Measurements from ENCODE around the gene CDK9.
"Not testable (repeated sequence)": the region's sequence is repeated elsewhere in the genome, so short reads cannot be mapped to it uniquely, and the experiment has no call there.

The CDK9 gene

GRCh38 chr9:127780909-127781308, 4.9 kb upstream of the CDK9 start:
- DNase-seq = not testable (repeated sequence)

GRCh38 chr9:127781806-127782205, 4.0 kb upstream of the CDK9 start:
- no peak for DNase-seq

- no peak for DNase-seq
Observed at GRCh38 chr9:127783111-127784008, 2.5 kb upstream of the CDK9 start.

GRCh38 chr9:127785023-127785932, 556 bp upstream of the CDK9 start:
- peak; percentile 76 for DNase-seq

- DNase-seq = no peak
Observed at GRCh38 chr9:127786773-127787104, 905 bp downstream of the CDK9 start.

GRCh38 chr9:127788337-127789011, 2.6 kb downstream of the CDK9 start:
- no peak for DNase-seq

GRCh38 chr9:127789179-127789578, 3.3 kb downstream of the CDK9 start:
- no peak for DNase-seq

- DNase-seq = no peak
Observed at GRCh38 chr9:127790094-127790855, 4.4 kb downstream of the CDK9 start.

GRCh38 chr9:127791085-127791484, 5.3 kb downstream of the CDK9 start:
- DNase-seq = no peak

- no peak for DNase-seq
Observed at GRCh38 chr9:127792417-127793031, 6.7 kb downstream of the CDK9 start.

- no peak for DNase-seq
Observed at GRCh38 chr9:127793093-127793708, 7.4 kb downstream of the CDK9 start.

GRCh38 chr9:127794001-127794791, 8.4 kb downstream of the CDK9 start:
- no peak for DNase-seq

GRCh38 chr9:127796225-127796813, 10.5 kb downstream of the CDK9 start:
- DNase-seq = no peak

GRCh38 chr9:127796852-127797370, 11.1 kb downstream of the CDK9 start:
- no peak for DNase-seq

GRCh38 chr9:127801955-127802575, 16.2 kb downstream of the CDK9 start:
- peak; percentile 31 for DNase-seq

- peak; percentile 92 for DNase-seq
Observed at GRCh38 chr9:127802576-127803443, 17.0 kb downstream of the CDK9 start, which contains the start of gene FPGS. TSS of gene FPGS (plus strand) at chr9:127802882. CDS start at chr9:127802925, 43 bp downstream.

- peak; percentile 27 for DNase-seq
Observed at GRCh38 chr9:127803507-127804352, 17.9 kb downstream of the CDK9 start.
